Measurements from ENCODE around the gene PDCD7. TPM values are rescaled to one million over a fixed set of nuclear protein-coding genes. Genes with fewer than 3 reads are reported as not detected.

PDCD7 gene
- total RNA-seq, 1 experiment from 2014 or later = 31.6 TPM

- TF ChIP-seq, protein P1, sequence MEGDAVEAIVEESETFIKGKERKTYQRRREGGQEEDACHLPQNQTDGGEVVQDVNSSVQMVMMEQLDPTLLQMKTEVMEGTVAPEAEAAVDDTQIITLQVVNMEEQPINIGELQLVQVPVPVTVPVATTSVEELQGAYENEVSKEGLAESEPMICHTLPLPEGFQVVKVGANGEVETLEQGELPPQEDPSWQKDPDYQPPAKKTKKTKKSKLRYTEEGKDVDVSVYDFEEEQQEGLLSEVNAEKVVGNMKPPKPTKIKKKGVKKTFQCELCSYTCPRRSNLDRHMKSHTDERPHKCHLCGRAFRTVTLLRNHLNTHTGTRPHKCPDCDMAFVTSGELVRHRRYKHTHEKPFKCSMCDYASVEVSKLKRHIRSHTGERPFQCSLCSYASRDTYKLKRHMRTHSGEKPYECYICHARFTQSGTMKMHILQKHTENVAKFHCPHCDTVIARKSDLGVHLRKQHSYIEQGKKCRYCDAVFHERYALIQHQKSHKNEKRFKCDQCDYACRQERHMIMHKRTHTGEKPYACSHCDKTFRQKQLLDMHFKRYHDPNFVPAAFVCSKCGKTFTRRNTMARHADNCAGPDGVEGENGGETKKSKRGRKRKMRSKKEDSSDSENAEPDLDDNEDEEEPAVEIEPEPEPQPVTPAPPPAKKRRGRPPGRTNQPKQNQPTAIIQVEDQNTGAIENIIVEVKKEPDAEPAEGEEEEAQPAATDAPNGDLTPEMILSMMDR (IDR thresholded peaks at IDR 0.05 in 2 of 3, conservative IDR thresholded peaks at IDR 0.05 in 1 of 3; ENCODE audit: borderline replicate concordance in 1 of 3, insufficient read depth in 1 of 3, low read depth in 2 of 3, low read length in 2 of 3) = no peak
- no peak for TF ChIP-seq ATF3 (IDR thresholded peaks at IDR 0.05)
- TF ChIP-seq RAD21 (IDR thresholded peaks at IDR 0.05; ENCODE audit: low read depth) = no peak
- TF ChIP-seq SP1 (IDR thresholded peaks at IDR 0.05; ENCODE audit: low read depth) = no peak
- no peak for TF ChIP-seq TCF7L2 (IDR thresholded peaks at IDR 0.05; ENCODE audit: borderline replicate concordance, extremely low read depth, insufficient read depth, insufficient read length)
- no peak for TF ChIP-seq ELF1 (IDR thresholded peaks at IDR 0.05; ENCODE audit: borderline replicate concordance, low read depth)
- TF ChIP-seq ZNF274 (IDR thresholded peaks at IDR 0.05; ENCODE audit: low read depth, low read length) = no peak
These were observed 51.9 kb downstream of the PDCD7 start (continued) for GRCh38 chr15:65081758-65082157.

DNA sequence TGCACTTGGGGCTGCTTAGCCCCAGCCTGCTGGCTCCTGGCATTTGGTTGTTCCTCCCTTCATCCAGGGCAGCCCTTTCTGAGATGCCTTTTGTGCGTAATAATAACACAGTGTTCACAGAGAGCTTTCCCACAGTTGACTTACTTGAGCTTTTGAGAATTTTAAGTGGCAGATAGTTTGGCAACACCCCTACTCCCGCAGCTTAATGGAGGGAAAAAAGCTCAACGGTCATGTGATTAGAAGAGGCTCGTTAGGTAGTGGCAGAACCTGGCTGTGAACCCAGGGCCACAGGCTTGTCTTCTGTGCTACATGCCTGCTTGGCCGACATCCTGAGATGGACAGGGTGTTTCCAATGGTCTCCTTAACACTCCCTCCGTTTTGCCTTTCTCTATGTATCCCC, 52.3 kb downstream of the PDCD7 start:
- CTCF ChIA-PET = interaction anchor here (1.4 to 2.5 kb wide), 2 partner anchors 20 to 27 kb away, joined by 4 to 7 read pairs; no protein-coding TSS in a partner anchor
- Histone ChIP-seq H2AFZ (ENCODE audit: low read depth, low read length, poor library complexity, severe bottlenecking) (no peak overlapping the region), H3K4me2 (ENCODE audit: low read length) (no peak overlapping the region), H3K9ac (ENCODE audit: low read length) (no peak overlapping the region), H3K27me3 (ENCODE audit: insufficient read depth, low read length) (peaks cover 7% of the 10 kb centered on the region; the same call in 1 of the 2 replicates), H4K20me1 (ENCODE audit: insufficient read depth) (no peaks in the 10 kb centered on the region), H3K9me2 (ENCODE audit: insufficient read depth) (no peaks in the 10 kb centered on the region), H3K9me3 (ENCODE audit: control insufficient read depth in 1 of 2, insufficient read depth in 1 of 2, low read depth in 1 of 2, low read length in 2 of 2) (no peaks in the 10 kb centered on the region), H3K27ac (ENCODE audit: low read depth, low read length) (no peak overlapping the region), H3K4me1 (ENCODE audit: control insufficient read depth in 1 of 2, insufficient read depth in 2 of 2, low read length in 2 of 2) (peaks cover 3 to 13% of the 10 kb centered on the region in 2 experiments; a peak in 2 of 4 replicates), H3K4me3 (replicated peaks in 1 of 2; ENCODE audit: low read depth in 1 of 2, low read length in 2 of 2) (no peak overlapping the region), H3K36me3 (ENCODE audit: control insufficient read depth in 1 of 2, insufficient read depth in 2 of 2, low read length in 2 of 2) (no peaks in the 10 kb centered on the region), H3K79me2 (ENCODE audit: insufficient read depth, low read length) (no peaks in the 10 kb centered on the region)
- TF ChIP-seq FOSL1 (IDR thresholded peaks at IDR 0.05; ENCODE audit: low read depth) (no peak), SP1 (IDR thresholded peaks at IDR 0.05; ENCODE audit: low read depth) (no peak), EZH2phosphoT487 (IDR thresholded peaks at IDR 0.05; ENCODE audit: borderline replicate concordance) (no peak), ELF1 (IDR thresholded peaks at IDR 0.05; ENCODE audit: borderline replicate concordance, low read depth) (no peak), EZH2 (IDR thresholded peaks at IDR 0.05) (no peak), POLR2A (IDR thresholded peaks at IDR 0.05; ENCODE audit: borderline replicate concordance, extremely low read depth, insufficient read depth, insufficient read length) (no peak), YY1 (IDR thresholded peaks at IDR 0.05; ENCODE audit: extremely low read depth, insufficient replicate concordance, low read depth, low read length) (no peak), JUND (IDR thresholded peaks at IDR 0.05) (no peak), TCF7L2 (IDR thresholded peaks at IDR 0.05; ENCODE audit: borderline replicate concordance, extremely low read depth, insufficient read depth, insufficient read length) (no peak), ZFX (IDR thresholded peaks at IDR 0.05) (no peak), REST (IDR thresholded peaks at IDR 0.05; ENCODE audit: low read depth) (no peak), POLR2AphosphoS5 (IDR thresholded peaks at IDR 0.05; ENCODE audit: low read depth, low read length) (no peak), SIN3A (IDR thresholded peaks at IDR 0.05; ENCODE audit: low read depth) (no peak), ATF3 (IDR thresholded peaks at IDR 0.05) (no peak)
- DNase-seq (ENCODE audit: low read depth, low spot score) = no peak
- BruUV-seq (replicated peaks) = no TSS peak
- RAD21 ChIA-PET (ENCODE audit: low non-redundant PET in 1 of 2, low total read pairs in 2 of 2, uncharacterized antibody in 2 of 2, unreplicated experiment in 2 of 2) = no interaction called here
- no peak for ATAC-seq
- intact Hi-C loops (cut with micrococcal nuclease) = no loop called here
- POLR2A ChIA-PET = no interaction called here
